H4 (cell line): ENCODE data around the gene GLG1. TPM values are rescaled to one million over a fixed set of nuclear protein-coding genes. Genes with fewer than 3 reads are reported as not detected.
"Not testable (repeated sequence)": the region's sequence is repeated elsewhere in the genome, so short reads cannot be mapped to it uniquely, and the experiment has no call there.

Experiments
- DNase-seq: peaks from one replicate; pipeline ENCODE4 v3.0.0-alpha.2; 2015; ENCODE audit warnings: low spot score
- total RNA-seq: library from RNA; depleted of rRNA; stranded (reverse); fragments of >200 nt; shearing (Covaris generic); gene quantifications from 2 replicates; pipeline ENCODE4 v1.2.3, GENCODE V29; 2014

GLG1 gene
- total RNA-seq, 1 experiment from 2014 or later: 80.2 TPM

GRCh38 chr16:74537746-74538145, 69.2 kb downstream of the GLG1 start:
- not testable (repeated sequence) for DNase-seq

- not testable (repeated sequence) for DNase-seq
Observed at GRCh38 chr16:74534650-74535049, 72.3 kb downstream of the GLG1 start.

GRCh38 chr16:74524926-74525325, 82.0 kb downstream of the GLG1 start:
- no peak for DNase-seq

GRCh38 chr16:74524117-74524516, 82.8 kb downstream of the GLG1 start:
- no peak for DNase-seq

GRCh38 chr16:74523706-74524105, 83.2 kb downstream of the GLG1 start:
- not testable (repeated sequence) for DNase-seq

GRCh38 chr16:74522160-74522559, 84.8 kb downstream of the GLG1 start:
- no peak for DNase-seq

GRCh38 chr16:74521691-74522090, 85.2 kb downstream of the GLG1 start:
- no peak for DNase-seq

- DNase-seq: not testable (repeated sequence)
Observed at GRCh38 chr16:74518934-74519333, 88.0 kb downstream of the GLG1 start.

- DNase-seq: no peak
Observed at GRCh38 chr16:74511961-74512360, 95.0 kb downstream of the GLG1 start.

GRCh38 chr16:74505011-74505410, 101.9 kb downstream of the GLG1 start:
- no peak for DNase-seq

- no peak for DNase-seq
Observed at GRCh38 chr16:74503412-74503811, 103.5 kb downstream of the GLG1 start.

- no peak for DNase-seq
Observed at GRCh38 chr16:74501484-74502478, 105.1 kb downstream of the GLG1 start.

- no peak for DNase-seq
Observed at GRCh38 chr16:74500907-74501306, 106.0 kb downstream of the GLG1 start.

GRCh38 chr16:74499114-74499513, 107.8 kb downstream of the GLG1 start:
- no peak for DNase-seq

- no peak for DNase-seq
Observed at GRCh38 chr16:74497761-74498160, 109.2 kb downstream of the GLG1 start.

- no peak for DNase-seq
Observed at GRCh38 chr16:74496054-74496453, 110.9 kb downstream of the GLG1 start.

- DNase-seq: no peak
Observed at GRCh38 chr16:74492976-74493375, 113.9 kb downstream of the GLG1 start.

GRCh38 chr16:74487634-74488495, 119.0 kb downstream of the GLG1 start:
- DNase-seq: no peak

GRCh38 chr16:74485916-74486315, 121.0 kb downstream of the GLG1 start:
- no peak for DNase-seq

- DNase-seq: peak; percentile 71
Observed at GRCh38 chr16:74480150-74481029, 126.5 kb downstream of the GLG1 start.

GRCh38 chr16:74477226-74477625, 129.7 kb downstream of the GLG1 start:
- DNase-seq: no peak
